Activated T-cell treated with anti-CD3 and anti-CD28 coated beads, Interleukin-2, amount 50 U/mL, for 4 hours (primary cell): ENCODE data around the gene CFAP61. TPM values are rescaled to one million over a fixed set of nuclear protein-coding genes. Genes with fewer than 3 reads are reported as not detected.
"Not testable (repeated sequence)": the region's sequence is repeated elsewhere in the genome, so short reads cannot be mapped to it uniquely, and the experiment has no call there.

Source experiments
- ATAC-seq, 2 donors: fragments of 200-7000 bp; cut with Tn5 transposase; one replicate each; pipeline ENCODE4 v1.10.0; 2021
- DNase-seq: peaks from one replicate; pipeline ENCODE4 v3.0.0-alpha.2; 2020
- H3K27me3 Mint-ChIP-seq: one replicate; pipeline ENCODE4 v1.8.0; 2021; ENCODE audit warnings: low read depth, mixed read lengths
- H3K36me3 Mint-ChIP-seq: one replicate; pipeline ENCODE4 v1.8.0; 2022; ENCODE audit warnings: mixed read lengths; ENCODE audit not compliant: insufficient read depth
- H3K4me1 Mint-ChIP-seq: one replicate; pipeline ENCODE4 v1.8.0; 2021; ENCODE audit warnings: low read depth, mixed read lengths
- H3K4me3 Mint-ChIP-seq: one replicate; pipeline ENCODE4 v1.8.0; 2021; ENCODE audit warnings: mild to moderate bottlenecking, moderate library complexity, mixed read lengths
- H3K9me3 Mint-ChIP-seq: one replicate; pipeline ENCODE4 v1.8.0; 2021; ENCODE audit warnings: mixed read lengths
- total RNA-seq, 3 donors: library from RNA; stranded (reverse); gene quantifications; one replicate each; pipeline ENCODE4 v1.2.1, GENCODE V29; 2021

CFAP61 gene, protein sequence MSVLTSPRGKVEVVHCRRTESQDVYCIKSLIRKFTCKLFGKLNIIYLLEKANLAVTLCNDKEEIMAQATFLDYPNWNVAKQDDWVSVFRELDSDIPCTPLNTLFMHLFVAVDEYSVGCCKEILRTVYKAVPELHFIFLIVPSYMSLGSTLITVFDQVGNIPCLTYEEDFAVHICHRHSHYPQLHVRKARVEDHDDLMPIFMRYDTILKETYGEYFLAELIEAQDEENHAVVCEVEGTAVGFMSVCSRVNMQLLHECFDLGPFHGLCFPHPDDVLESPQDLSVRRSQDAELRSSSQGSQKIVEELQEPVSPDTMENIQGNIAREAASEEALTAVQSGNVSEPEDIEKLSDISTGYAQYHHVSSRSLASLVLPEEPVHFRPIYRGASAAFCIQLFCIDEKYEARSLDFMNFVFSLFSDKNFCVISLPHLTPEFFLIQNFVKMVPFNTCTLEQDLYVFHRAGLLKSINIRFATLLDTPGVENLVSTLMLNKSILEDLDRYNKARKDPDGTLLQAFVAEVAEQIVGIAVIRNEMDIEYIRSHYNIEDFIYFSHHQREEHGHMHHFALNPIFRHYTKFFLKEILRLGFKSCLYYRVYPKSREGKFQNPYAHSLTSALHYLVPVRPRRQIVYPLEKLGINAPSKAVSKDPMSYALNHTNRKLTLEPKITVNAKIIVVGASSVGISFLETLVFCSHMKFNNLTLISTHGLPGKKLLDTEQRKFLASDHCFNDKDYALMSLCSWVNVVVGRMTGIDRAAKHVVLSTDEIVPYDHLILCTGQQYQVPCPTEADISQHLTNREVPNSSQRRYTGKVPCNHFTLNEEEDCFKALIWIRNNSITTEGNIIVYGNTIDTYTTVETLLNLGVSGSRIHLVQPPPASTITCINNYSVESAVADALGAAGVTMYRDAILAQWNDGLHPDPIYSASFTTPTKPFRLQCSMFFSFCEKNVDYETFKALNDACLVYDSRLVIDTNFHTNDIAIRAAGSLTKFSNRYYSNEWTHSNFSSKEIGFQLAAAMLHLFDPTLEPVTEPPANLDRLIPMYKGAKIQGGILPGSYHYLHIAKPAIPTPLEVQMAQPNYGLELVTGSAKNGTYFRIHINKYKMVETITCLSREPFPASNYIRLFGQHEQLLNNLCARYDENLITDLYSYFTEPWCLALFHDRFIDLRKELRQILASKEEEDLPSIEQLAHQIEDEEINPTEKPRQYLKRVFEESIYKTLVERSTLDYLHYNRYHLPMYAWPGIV
- total RNA-seq: under 1 TPM in 1 of 3 donors, not detected in 2; 0.49 TPM

GRCh38 chr20:20052074-20052970, at the start of gene CFAP61, which contains the start of gene CRNKL1:
Gene CFAP61, plus strand, starts transcription at chr20:20052532. Its CDS starts 4,122 bp downstream, at chr20:20056654.
Gene CRNKL1, minus strand, starts transcription at chr20:20052466. Its CDS starts 124 bp downstream, at chr20:20052342.
- DNase-seq (peak; percentile 96), ATAC-seq (peak; percentile 94 to 97)
- Mint-ChIP-seq H3K4me3 (peak within 1 kb of the TSS; percentile 98), H3K36me3 (peaks cover 22% of the 10 kb centered on the region), H3K27me3 (peaks cover 8% of the 10 kb centered on the region), H3K9me3 (no peaks in the 10 kb centered on the region), H3K4me1 (peaks cover 20% of the 10 kb centered on the region)

- Mint-ChIP-seq H3K4me1 (peaks cover 15% of the 10 kb centered on the region), H3K9me3 (no peaks in the 10 kb centered on the region), H3K4me3 (peak overlapping the region; percentile 73), H3K27me3 (peaks cover 38% of the 10 kb centered on the region), H3K36me3 (no peaks in the 10 kb centered on the region)
- ATAC-seq (peak; percentile 88 to 91), DNase-seq (no peak)
These were observed 49.0 kb upstream of the CFAP61 start for GRCh38 chr20:20003031-20003954.

- not testable (repeated sequence) for H3K9me3 Mint-ChIP-seq, H3K36me3 Mint-ChIP-seq, ATAC-seq, DNase-seq
- H3K4me1 Mint-ChIP-seq: peaks cover 15% of the 10 kb centered on the region
- peak overlapping the region; percentile 73 for H3K4me3 Mint-ChIP-seq
- H3K27me3 Mint-ChIP-seq: peaks cover 38% of the 10 kb centered on the region
These were observed 48.4 kb upstream of the CFAP61 start for GRCh38 chr20:20003955-20004322.

DNA sequence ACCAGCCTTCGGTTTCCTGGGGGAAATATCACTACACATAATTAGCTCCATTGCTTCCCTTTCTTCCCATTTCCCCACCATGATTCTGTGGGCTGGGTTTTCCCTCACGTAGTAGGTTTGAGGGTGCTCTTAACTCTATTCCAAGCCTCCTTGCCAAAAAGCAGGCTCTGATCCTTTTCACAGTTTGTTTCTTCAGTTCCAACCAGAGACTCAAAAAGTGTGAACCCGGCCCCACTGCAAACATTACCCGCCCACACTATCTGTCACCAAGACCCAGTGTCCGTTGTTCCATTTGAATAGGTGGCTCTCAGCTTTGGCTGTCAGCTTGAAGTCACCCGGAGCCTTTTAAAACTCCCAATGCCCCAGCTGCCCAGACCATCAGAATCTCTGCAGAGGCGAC, 47.0 kb upstream of the CFAP61 start:
- ATAC-seq (no peak), DNase-seq (no peak)
- no peaks in the 10 kb centered on the region for H3K9me3 Mint-ChIP-seq
- H3K4me1 Mint-ChIP-seq: peaks cover 15% of the 10 kb centered on the region
- H3K36me3 Mint-ChIP-seq: no peaks in the 10 kb centered on the region
- peaks cover 41% of the 10 kb centered on the region for H3K27me3 Mint-ChIP-seq
- H3K4me3 Mint-ChIP-seq: no peak overlapping the region

DNA sequence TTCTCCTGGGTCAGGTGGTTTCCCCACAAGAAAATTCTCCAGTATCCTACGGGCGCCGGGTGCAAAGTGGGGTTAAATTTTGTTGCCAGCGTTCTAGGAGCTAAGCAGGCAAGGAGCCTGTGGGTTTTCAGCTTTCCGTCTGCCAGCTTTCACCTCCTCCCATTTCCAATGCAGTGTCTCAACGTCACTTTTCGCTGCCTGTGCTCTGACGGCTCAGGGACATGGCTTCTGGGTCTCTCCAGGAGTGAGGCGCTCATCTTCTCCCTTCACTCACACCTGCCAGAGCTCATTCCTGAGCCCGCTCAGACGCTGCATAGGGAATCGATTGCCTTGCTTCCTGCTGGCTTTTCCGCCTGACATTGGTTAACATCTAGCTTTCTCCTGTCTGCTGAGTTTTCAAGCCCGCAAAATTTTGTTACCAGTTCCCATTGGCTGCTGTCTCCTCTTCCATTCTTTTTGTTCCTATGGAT, 42.5 kb upstream of the CFAP61 start:
- H3K9me3 Mint-ChIP-seq: no peaks in the 10 kb centered on the region
- DNase-seq (no peak), ATAC-seq (no peak)
- H3K27me3 Mint-ChIP-seq: peaks cover 28% of the 10 kb centered on the region
- H3K4me1 Mint-ChIP-seq: peaks cover 4% of the 10 kb centered on the region
- no peaks in the 10 kb centered on the region for H3K36me3 Mint-ChIP-seq
- no peak overlapping the region for H3K4me3 Mint-ChIP-seq

DNA sequence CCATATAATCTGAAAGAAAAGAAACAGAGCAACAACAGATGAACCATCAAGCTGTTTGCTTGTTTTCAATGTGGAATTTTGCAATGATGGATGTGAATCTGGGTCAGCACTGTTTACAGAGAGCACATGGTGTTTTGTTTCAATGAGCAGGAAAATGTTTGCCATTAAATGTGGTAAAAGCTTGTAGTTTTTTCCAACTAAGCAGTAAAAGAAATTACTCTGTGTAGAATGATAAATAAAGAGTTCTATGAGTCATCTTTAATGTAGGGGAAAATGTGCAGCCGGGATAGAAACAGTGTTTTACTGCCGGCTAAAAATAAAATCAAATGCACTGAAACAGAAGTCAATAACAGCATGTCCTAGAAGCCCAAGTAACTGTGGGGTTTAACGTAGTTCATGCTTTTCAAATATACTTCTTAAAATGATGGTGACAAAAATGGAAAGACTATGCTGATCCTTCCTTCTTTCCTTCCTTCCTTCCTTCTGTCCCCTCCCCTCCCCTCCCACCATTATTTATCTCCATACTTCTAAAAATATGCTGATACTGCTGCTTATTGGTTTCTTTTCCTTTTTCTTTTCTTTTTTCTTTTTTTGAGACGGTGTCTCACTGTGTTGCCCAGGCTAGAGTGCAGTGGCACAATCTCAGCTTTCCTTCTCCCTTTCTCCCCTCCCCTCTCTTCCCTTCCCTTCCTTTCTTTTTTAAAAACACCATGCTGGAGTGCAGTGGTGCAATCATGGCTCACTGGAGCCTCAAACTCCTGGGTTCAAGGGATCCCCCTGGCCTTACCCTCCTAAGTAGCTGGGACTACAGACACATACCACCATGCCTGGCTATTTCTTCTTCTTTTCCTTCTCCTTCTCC, 41.5 kb upstream of the CFAP61 start:
- ATAC-seq (no peak), DNase-seq (no peak)
- H3K36me3 Mint-ChIP-seq: no peaks in the 10 kb centered on the region
- H3K9me3 Mint-ChIP-seq: no peaks in the 10 kb centered on the region
- H3K4me1 Mint-ChIP-seq: peaks cover 4% of the 10 kb centered on the region
- H3K4me3 Mint-ChIP-seq: no peak overlapping the region
- H3K27me3 Mint-ChIP-seq: peaks cover 20% of the 10 kb centered on the region

- Mint-ChIP-seq H3K4me3 (no peak overlapping the region), H3K36me3 (no peaks in the 10 kb centered on the region), H3K4me1 (peaks cover 11% of the 10 kb centered on the region), H3K9me3 (no peaks in the 10 kb centered on the region), H3K27me3 (peaks cover 13% of the 10 kb centered on the region)
- ATAC-seq (no peak), DNase-seq (no peak)
These were observed 39.8 kb upstream of the CFAP61 start for GRCh38 chr20:20012541-20012940.

- peaks cover 8% of the 10 kb centered on the region for H3K27me3 Mint-ChIP-seq
- peaks cover 3% of the 10 kb centered on the region for H3K36me3 Mint-ChIP-seq
- ATAC-seq (no peak), DNase-seq (no peak)
- H3K4me3 Mint-ChIP-seq: no peak overlapping the region
- H3K9me3 Mint-ChIP-seq: no peaks in the 10 kb centered on the region
- peaks cover 32% of the 10 kb centered on the region for H3K4me1 Mint-ChIP-seq
These were observed 37.7 kb upstream of the CFAP61 start for GRCh38 chr20:20014659-20015058.

DNA sequence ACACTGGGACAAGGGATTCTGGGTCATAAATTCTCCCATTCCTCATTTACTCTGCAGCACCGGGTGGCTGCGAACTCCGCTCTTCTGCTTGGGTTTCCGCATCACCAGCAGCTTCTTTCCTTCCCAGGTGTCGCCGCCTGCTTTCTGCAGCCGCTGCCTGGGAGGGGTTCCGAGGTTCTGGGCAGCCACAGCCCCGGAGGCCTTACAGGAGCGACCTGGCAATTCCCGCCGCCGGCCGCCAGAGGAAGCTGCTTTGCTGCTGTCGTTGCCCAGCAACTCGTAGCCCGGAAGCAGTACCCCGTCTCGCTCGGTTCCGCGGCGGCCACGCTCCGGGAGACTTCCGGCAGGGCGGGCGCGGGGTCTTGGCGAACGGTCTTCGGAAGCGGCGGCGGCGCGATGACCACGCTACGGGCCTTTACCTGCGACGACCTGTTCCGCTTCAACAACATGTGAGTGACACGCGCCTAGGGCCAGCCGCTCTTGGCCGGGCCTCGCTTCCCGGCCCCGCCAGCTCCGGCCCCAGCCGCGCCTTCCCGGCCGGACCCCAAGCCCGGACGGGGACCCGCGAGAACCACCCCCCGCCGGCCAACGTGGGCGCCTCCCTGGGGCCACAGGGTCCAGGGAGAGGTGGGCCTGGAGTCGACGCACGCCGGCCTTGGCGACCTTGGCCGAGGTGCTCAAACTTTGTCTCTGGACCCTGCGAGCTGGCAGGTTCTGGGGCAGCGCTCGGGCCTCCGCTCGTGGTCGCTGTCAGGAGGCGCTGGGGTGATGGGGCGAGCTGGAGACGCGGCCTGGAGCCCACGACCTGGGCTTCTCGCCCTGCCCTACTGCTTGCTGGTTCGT, 35.1 kb upstream of the CFAP61 start, which contains the start of gene NAA20:
Gene NAA20 (plus strand): TSS at position 362 of the 843 bp plus-strand sequence. CDS start 35 bp downstream, at position 397.
- ATAC-seq (peak; percentile 98), DNase-seq (peak; percentile 87)
- peaks cover 54% of the 10 kb centered on the region for H3K4me1 Mint-ChIP-seq
- peak within 1 kb of the TSS; percentile 90 for H3K4me3 Mint-ChIP-seq
- H3K9me3 Mint-ChIP-seq: no peaks in the 10 kb centered on the region
- no peaks in the 10 kb centered on the region for H3K27me3 Mint-ChIP-seq
- peaks cover 7% of the 10 kb centered on the region for H3K36me3 Mint-ChIP-seq

GRCh38 chr20:20017844-20018185, 34.5 kb upstream of the CFAP61 start:
- Mint-ChIP-seq H3K4me1 (peaks cover 59% of the 10 kb centered on the region), H3K36me3 (peaks cover 7% of the 10 kb centered on the region), H3K4me3 (peak overlapping the region; percentile 90), H3K9me3 (no peaks in the 10 kb centered on the region), H3K27me3 (no peaks in the 10 kb centered on the region)
- ATAC-seq: peak; percentile 5 to 17
- DNase-seq: no peak

DNA sequence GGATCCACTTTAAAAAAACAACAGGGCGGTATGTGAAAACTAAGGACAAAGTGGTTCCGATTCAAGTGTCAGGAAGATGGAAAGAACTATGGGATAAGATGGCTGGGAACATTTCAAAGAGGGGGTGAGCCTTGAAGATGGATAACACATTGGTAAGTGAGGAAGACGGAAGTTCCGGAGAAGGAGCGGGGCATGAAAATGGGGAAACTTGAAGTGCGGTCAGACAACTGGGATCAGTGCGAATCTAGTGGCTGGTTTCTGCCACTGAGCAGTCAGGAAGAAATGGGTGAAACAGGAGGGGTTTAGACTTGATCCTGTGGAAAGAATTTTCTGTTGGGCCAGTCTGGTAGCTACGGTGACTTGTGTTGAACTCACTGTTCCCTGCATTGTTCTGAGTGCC, 34.0 kb upstream of the CFAP61 start:
- peak overlapping the region; percentile 90 for H3K4me3 Mint-ChIP-seq
- peaks cover 60% of the 10 kb centered on the region for H3K4me1 Mint-ChIP-seq
- peaks cover 7% of the 10 kb centered on the region for H3K36me3 Mint-ChIP-seq
- no peak for ATAC-seq
- H3K27me3 Mint-ChIP-seq: no peaks in the 10 kb centered on the region
- H3K9me3 Mint-ChIP-seq: no peaks in the 10 kb centered on the region
- DNase-seq: no peak
